Forelimb muscle (tissue), 1 donor: ENCODE data around the gene HAUS1. TPM values are rescaled to one million over a fixed set of nuclear protein-coding genes. Genes with fewer than 3 reads are reported as not detected.
A peak's percentile ranks its signal among the peaks of the same experiment; 100 is the strongest.
"Not testable (repeated sequence)": the region's sequence is repeated elsewhere in the genome, so short reads cannot be mapped to it uniquely, and the experiment has no call there.

ENCODE experiments used
- DNase-seq: peaks from one replicate; pipeline ENCODE4 v3.0.0-alpha.2; 2013; ENCODE audit warnings: low read depth
- polyA plus RNA-seq: library from polyadenylated mRNA; unstranded; fragments of 120-200 nt; gene quantifications from one replicate; pipeline ENCODE4 v1.2.1, GENCODE V29; 2013; ENCODE audit not compliant: insufficient read length

HAUS1 gene
- polyA plus RNA-seq, 1 donor, result 25.1 TPM

GRCh38 chr18:46088501-46088900 is 15.7 kb upstream of the HAUS1 start:
- not testable (repeated sequence) for DNase-seq

GRCh38 chr18:46095532-46095931 is 8.7 kb upstream of the HAUS1 start:
- no peak for DNase-seq

- DNase-seq, result no peak
Observed at GRCh38 chr18:46096651-46097300, 7.4 kb upstream of the HAUS1 start.

- no peak for DNase-seq
Observed at GRCh38 chr18:46097431-46097800, 6.8 kb upstream of the HAUS1 start.

- DNase-seq, result peak; percentile 70
Observed at GRCh38 chr18:46097801-46098615, 6.2 kb upstream of the HAUS1 start, which contains the start of gene ATP5F1A. Gene ATP5F1A (minus strand): TSS chr18:46098296. CDS start chr18:46098231, 65 bp downstream.

GRCh38 chr18:46098616-46098933 is 5.6 kb upstream of the HAUS1 start:
- no peak for DNase-seq

DNA sequence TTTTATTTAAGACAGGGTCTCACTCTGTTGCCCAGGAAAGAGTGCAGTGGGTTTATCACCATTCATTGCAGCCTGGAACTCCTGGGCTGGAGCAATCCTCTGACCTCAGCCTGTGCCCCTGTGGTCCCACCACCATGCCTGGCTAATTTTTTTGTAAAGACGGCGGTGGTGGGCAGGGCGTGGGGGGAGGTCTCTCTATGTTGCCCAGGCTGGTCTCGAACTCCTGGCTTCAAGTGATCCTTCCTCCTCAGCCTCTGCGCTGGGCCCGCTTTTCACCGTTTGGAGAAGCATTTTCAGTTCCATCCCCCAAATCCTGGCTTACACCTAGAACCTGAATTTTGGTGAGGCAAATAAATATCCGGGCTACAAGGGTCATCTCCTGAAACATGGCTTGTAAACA is 4.7 kb upstream of the HAUS1 start:
- DNase-seq, result no peak

DNA sequence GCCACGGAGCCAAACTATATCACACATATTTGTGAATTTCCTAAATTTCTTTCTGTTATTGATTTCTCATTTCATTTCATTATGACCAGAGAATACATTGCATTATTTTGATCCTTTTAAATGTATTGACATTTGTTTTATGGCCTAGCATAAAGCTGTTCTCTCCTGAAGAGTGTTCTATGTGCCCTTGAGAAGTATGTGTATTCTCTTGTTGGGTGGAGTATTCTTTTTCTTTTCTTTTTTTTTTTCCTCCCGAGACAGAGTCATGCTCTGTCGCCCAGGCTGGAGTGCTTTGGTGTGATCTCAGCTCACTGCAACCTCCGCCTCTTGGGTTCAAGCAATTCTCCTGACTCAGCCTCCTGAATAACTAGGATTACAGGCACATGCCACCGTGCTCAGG is 5.2 kb downstream of the HAUS1 start:
- DNase-seq, result no peak

- no peak for DNase-seq
Observed at GRCh38 chr18:46110406-46110805, 6.2 kb downstream of the HAUS1 start.

- no peak for DNase-seq
Observed at GRCh38 chr18:46113751-46114150, 9.6 kb downstream of the HAUS1 start.

GRCh38 chr18:46126625-46127024 is 22.4 kb downstream of the HAUS1 start:
- not testable (repeated sequence) for DNase-seq

DNA sequence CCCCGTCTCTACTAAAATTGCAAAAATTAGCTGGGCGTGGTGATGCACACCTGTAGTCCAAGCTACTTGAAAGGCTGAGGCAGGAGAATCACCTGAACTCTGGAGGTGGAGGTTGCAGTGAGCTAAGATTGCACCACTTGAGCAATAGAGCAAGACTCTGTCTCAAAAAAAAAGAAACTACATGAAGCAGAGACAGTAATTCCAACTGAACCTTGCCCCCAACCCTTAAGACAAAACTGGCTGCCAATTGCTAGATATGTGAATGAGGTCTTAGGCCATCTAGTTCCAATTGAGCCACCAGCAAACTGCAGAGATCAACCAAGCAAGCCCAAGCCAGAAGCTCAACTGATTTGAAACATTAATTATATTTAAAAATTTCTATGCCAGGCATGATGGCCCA is 25.9 kb downstream of the HAUS1 start:
- no peak for DNase-seq

- DNase-seq, result not testable (repeated sequence)
Observed at GRCh38 chr18:46130549-46130948, 26.4 kb downstream of the HAUS1 start.

DNA sequence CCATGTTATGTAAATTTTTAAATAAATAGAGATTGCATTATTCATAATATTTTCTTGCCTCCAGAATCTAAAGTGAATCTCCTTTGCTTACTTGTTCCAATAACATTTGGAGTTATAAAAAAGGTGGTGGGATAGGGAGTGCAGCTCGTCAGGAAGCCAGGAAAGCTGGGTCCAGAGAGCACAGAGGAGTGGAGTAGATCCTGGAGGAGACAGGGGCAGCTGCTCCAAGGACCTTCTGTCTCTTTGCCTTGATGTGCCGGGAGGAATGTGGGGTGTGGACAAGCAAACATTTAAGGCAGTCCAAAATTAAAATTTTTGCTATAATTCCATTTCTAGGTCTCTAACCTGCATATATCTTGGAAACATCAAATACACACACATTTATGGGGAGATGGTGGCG is 29.3 kb downstream of the HAUS1 start:
- no peak for DNase-seq

DNA sequence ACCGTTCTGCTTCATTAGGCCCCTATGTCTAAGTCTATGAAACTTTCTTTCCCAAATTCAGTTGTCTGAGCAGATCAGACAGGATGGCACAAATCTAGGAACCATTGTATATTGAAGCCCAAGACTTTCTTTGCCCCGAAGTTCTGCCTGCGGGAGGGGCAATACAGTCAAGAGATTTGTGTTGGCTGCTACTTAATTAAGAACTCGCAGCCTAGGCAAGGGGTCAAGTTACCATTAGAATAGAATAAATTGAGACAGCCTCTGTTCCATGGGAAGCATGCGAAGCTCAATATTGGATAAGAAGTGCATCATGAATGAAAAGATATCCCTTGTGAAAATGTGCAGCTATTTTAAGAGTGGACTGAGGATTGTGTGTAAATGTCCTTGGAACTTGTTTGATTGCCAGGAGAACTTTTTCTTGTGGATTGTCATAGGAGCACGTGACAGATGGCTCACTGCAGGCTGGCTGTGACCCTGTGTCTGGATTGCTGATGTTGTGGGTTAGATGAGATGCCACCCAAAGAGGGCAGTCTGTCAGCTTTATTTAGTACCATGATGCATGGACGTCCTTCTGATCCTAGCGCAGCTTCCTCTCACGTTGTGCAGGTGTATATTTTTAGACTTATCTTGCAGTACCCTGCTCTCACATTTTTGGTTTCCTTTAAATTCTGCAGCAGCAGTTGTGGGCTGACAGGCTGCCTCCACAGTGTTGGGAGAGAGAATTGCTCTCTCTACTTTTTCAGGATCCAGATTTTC is 30.9 kb downstream of the HAUS1 start:
- no peak for DNase-seq

- DNase-seq, result no peak
Observed at GRCh38 chr18:46140173-46140572, 36.0 kb downstream of the HAUS1 start.

DNA sequence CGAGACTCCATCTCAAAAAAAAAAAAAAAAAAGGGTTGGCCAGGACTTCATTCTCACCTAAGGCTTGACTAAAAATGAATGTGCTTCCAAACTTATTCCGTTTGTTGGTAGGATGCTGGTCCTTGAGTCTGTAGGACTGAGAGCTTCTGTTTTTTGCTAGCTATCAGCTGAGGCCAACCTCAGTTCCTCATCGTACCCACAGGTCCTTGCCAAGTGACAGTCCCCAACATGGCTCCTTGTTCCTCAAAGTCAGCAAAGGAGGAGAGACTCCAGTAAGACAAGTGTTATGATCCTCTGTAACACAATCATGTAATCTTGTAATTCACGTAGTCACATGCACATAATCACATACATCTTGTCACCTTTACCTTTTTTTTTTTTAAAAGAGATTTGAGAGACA is 37.0 kb downstream of the HAUS1 start:
- DNase-seq, result no peak

DNA sequence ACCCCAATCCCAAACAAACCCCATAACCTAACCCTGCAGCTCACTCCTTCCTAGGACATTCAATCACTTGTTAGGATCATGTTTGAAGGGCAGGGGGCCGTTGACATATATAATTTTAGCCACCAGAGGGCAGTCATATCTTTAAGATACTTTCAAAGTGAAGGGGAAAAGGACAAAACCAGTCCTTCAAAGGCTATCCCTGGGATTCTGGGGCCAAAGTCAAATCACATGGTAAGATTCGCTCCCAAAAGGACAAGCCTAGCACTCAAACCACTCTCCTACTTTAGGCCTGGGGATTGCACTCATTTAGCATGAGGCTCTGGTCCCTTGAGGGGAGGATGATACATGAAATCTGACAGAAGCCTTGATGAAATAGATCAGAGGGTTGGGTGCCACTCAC is 44.6 kb downstream of the HAUS1 start:
- no peak for DNase-seq

GRCh38 chr18:46152436-46152807 is 48.2 kb downstream of the HAUS1 start:
- no peak for DNase-seq

GRCh38 chr18:46152808-46153617 is 48.8 kb downstream of the HAUS1 start:
- no peak for DNase-seq

DNA sequence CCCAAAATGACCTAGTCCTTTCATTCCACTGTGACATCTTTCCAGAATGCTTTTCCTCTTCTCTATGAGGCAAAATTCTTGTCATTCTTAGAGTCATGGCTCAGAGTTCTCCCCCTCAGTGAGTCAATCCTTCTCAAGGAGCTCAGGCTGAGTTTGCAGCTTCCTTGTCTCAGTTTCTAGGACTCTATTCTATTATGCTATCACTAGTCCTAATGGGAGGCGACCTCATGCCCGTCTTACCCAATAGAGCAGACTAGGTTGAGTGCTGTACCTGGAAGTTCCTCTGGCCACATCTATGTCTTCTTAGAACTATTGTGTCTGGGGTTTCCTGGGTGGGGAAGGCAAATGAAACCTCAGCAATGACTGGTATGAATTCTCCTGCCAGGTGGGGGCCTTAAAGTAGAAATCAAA is 51.5 kb downstream of the HAUS1 start:
- DNase-seq, result no peak
